Measurements from ENCODE around the gene PIP4K2B. TPM values are rescaled to one million over a fixed set of nuclear protein-coding genes. Genes with fewer than 3 reads are reported as not detected.

PIP4K2B gene
- total and polyA plus RNA-seq, 9 of the 15 experiments (the other 6 are each of a cell fraction or from before 2014, with no cell fraction given), result 3.7 to 29.9 (median 23.0) TPM

- no peak for TF ChIP-seq ZBTB34 (CRISPR knock-in tag; IDR thresholded peaks at IDR 0.05)
- TF ChIP-seq THRAP3 (IDR thresholded peaks at IDR 0.05; ENCODE audit: borderline replicate concordance), result no peak
- peak; percentile 55; the same call in 1 of the 2 replicates for TF ChIP-seq ESRRA (IDR thresholded peaks at IDR 0.05; ENCODE audit: borderline replicate concordance, low read depth)
- TF ChIP-seq FOXM1 (IDR thresholded peaks at IDR 0.05; ENCODE audit: low read depth), result no peak
- no peak for TF ChIP-seq FOXM1 (CRISPR knock-in tag; IDR thresholded peaks at IDR 0.05; ENCODE audit: low read depth)
- TF ChIP-seq NR2C1 (IDR thresholded peaks at IDR 0.05), result no peak
- TF ChIP-seq NR2C1 (tag; IDR thresholded peaks at IDR 0.05), result no peak
- peak; percentile 66 for TF ChIP-seq POLR2G (IDR thresholded peaks at IDR 0.05; ENCODE audit: low read depth, low read length)
- TF ChIP-seq ZC3H8 (IDR thresholded peaks at IDR 0.05), result no peak
- no peak for TF ChIP-seq SIX5 (IDR thresholded peaks at IDR 0.05; ENCODE audit: borderline replicate concordance in 1 of 2, insufficient read depth in 1 of 2, low read depth in 1 of 2, low read length in 2 of 2)
- peak; percentile 16; the same call in 1 of the 2 replicates for TF ChIP-seq TFAP4 (CRISPR knock-in tag; IDR thresholded peaks at IDR 0.05; ENCODE audit: borderline replicate concordance)
- TF ChIP-seq CTBP1 (IDR thresholded peaks at IDR 0.05; ENCODE audit: borderline replicate concordance), result peak; percentile 38; the same call in 1 of the 2 replicates
- TF ChIP-seq VEZF1 (CRISPR knock-in tag; IDR thresholded peaks at IDR 0.05), result peak; percentile 65
- TF ChIP-seq PHF21A (IDR thresholded peaks at IDR 0.05; ENCODE audit: borderline replicate concordance, low read depth), result no peak
- TF ChIP-seq NR2F6 (CRISPR knock-in tag; IDR thresholded peaks at IDR 0.05), result no peak
- TF ChIP-seq KDM1A (IDR thresholded peaks at IDR 0.05), result 0 out of 4 replicates have a peak, but pooled peaks of 1 of the 2 experiments have one; percentile 9
- no peak for TF ChIP-seq SIN3B (IDR thresholded peaks at IDR 0.05; ENCODE audit: low read depth)
- no peak for TF ChIP-seq BHLHE40 (IDR thresholded peaks at IDR 0.05; ENCODE audit: low read length)
- TF ChIP-seq ZBTB1 (CRISPR knock-in tag; IDR thresholded peaks at IDR 0.05; ENCODE audit: borderline replicate concordance, low read depth), result peak; percentile 67; the same call in 1 of the 2 replicates
These were observed 79.3 kb downstream of the PIP4K2B start (continued) for GRCh38 chr17:38719943-38720641.
